Measurements from ENCODE around the gene HEYL. TPM values are rescaled to one million over a fixed set of nuclear protein-coding genes. Genes with fewer than 3 reads are reported as not detected.

Gene HEYL
- polyA plus RNA-seq, result 1 to 10 TPM in 3 of 4 donors, not detected in 1; 1.1 to 4.7 (median 3.4) TPM
- long read RNA-seq, donor 1, result 0 reads
- long read RNA-seq, donor 2, partial matches to known transcripts, result 0 of 2 reads
- long read RNA-seq, donor 2, other reads (novel, unspliced or antisense), result 0 of 2 reads
- long read RNA-seq, donor 3, partial matches to known transcripts, result 0 of 2 reads
- long read RNA-seq, donor 3, other reads (novel, unspliced or antisense), result 0 of 2 reads
- long read RNA-seq, donor 4, result 0 reads
- long read RNA-seq, donor 5, partial matches to known transcripts, result 0 of 1 reads
- long read RNA-seq, donor 5, other reads (novel, unspliced or antisense), result 0 of 1 reads
- long read RNA-seq, donor 6, partial matches to known transcripts, result 0 of 1 reads
- long read RNA-seq, donor 6, other reads (novel, unspliced or antisense), result 0 of 1 reads
- long read RNA-seq, donor 7, result 0 reads
- long read RNA-seq, donor 8, result 0 reads
- long read RNA-seq, donor 9, partial matches to known transcripts, result 0 of 1 reads
- long read RNA-seq, donor 9, other reads (novel, unspliced or antisense), result 0 of 1 reads
- long read RNA-seq, donor 10, partial matches to known transcripts, result 16 of 20 reads
- long read RNA-seq, donor 10, other reads (novel, unspliced or antisense), result 0 of 20 reads

- 4 to 6% (median 4%) methylated on average over 73 to 88 of the region's 88 CpGs for WGBS, 3 donors
- no peaks in the 10 kb centered on the region for H3K4me1 ChIP-seq (ENCODE audit: control insufficient read depth in 3 of 3, insufficient read depth in 2 of 3, low read depth in 1 of 3, low read length in 2 of 3)
- FAIRE-seq (no peak), DNase-seq (peak; percentile 52 to 78)
- H3K27me3 ChIP-seq (ENCODE audit: control insufficient read depth in 3 of 3, insufficient read depth in 3 of 3, low read length in 3 of 3), result peaks cover 0 to 58% (median 1%) of the 10 kb centered on the region in 3 donors
- H3K27ac ChIP-seq (ENCODE audit: low read depth in 1 of 3, low read length in 2 of 3), result peak within 1 kb of the TSS in 1 of 3 donors; percentile 27
- peak within 1 kb of the TSS in 2 of 3 donors; percentile 20 to 45 for H3K4me3 ChIP-seq (ENCODE audit: low read depth in 1 of 3, low read length in 3 of 3)
- H3K36me3 ChIP-seq (ENCODE audit: control insufficient read depth in 3 of 3, insufficient read depth in 2 of 3, low read depth in 1 of 3, low read length in 3 of 3), result no peaks in the 10 kb centered on the region
- H3K9me3 ChIP-seq (ENCODE audit: control insufficient read depth in 2 of 2, insufficient read depth in 1 of 2, low read depth in 1 of 2, low read length in 1 of 2), result no peaks in the 10 kb centered on the region
Observed at GRCh38 chr1:39639305-39640130, at the start of gene HEYL. Gene HEYL, minus strand, starts transcription at chr1:39639643. Its CDS starts 18 bp downstream, at chr1:39639625.

GRCh38 chr1:39689214-39689613 is 49.8 kb upstream of the HEYL start:
- H3K27me3 ChIP-seq (ENCODE audit: control insufficient read depth in 3 of 3, insufficient read depth in 3 of 3, low read length in 3 of 3), result peaks cover 10 to 91% (median 18%) of the 10 kb centered on the region in 3 donors
- no peak for FAIRE-seq
- DNase-seq, result no peak

DNA sequence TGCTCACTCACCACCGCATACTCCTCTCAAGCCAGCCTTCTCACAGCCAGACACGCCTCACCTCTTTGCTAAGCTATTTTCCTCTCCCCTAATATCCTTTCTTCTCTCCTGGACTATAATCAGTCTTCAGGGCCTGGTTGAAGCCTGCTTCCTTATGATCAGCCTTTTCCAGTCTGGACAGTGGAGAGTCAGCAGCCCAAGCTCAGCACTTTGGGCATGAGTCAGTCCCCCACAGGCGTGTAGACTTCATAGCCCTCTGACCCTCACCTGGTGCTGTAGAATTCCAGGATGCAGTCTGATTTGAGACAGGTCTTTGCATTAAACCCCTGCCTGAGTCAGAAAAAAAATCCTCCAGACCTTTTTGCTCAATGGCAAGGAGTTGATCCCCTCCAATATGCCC is 49.3 kb upstream of the HEYL start:
- 54 to 68% (median 63%) methylated on average over 3 of the region's 3 CpGs for WGBS, 3 donors
- Histone ChIP-seq H3K27me3 (ENCODE audit: control insufficient read depth in 3 of 3, insufficient read depth in 3 of 3, low read length in 3 of 3) (peaks cover 10 to 91% (median 18%) of the 10 kb centered on the region in 3 donors), H3K27ac (ENCODE audit: low read depth in 1 of 3, low read length in 2 of 3) (no peak overlapping the region), H3K4me1 (ENCODE audit: control insufficient read depth in 3 of 3, insufficient read depth in 2 of 3, low read depth in 1 of 3, low read length in 2 of 3) (peaks cover 3 to 16% (median 7%) of the 10 kb centered on the region in 3 donors), H3K36me3 (ENCODE audit: control insufficient read depth in 3 of 3, insufficient read depth in 2 of 3, low read depth in 1 of 3, low read length in 3 of 3) (no peaks in the 10 kb centered on the region), H3K9me3 (ENCODE audit: control insufficient read depth in 2 of 2, insufficient read depth in 1 of 2, low read depth in 1 of 2, low read length in 1 of 2) (no peaks in the 10 kb centered on the region), H3K4me3 (ENCODE audit: low read depth in 1 of 3, low read length in 3 of 3) (no peak overlapping the region)
- FAIRE-seq (no peak), DNase-seq (no peak)

More at GRCh38 chr1:39689214-39689613, 49.8 kb upstream of the HEYL start:
- no peaks in the 10 kb centered on the region for H3K36me3 ChIP-seq (ENCODE audit: control insufficient read depth in 3 of 3, insufficient read depth in 2 of 3, low read depth in 1 of 3, low read length in 3 of 3)
- no peak overlapping the region for H3K4me3 ChIP-seq (ENCODE audit: low read depth in 1 of 3, low read length in 3 of 3)
- H3K27ac ChIP-seq (ENCODE audit: low read depth in 1 of 3, low read length in 2 of 3), result no peak overlapping the region
- 72 to 77% (median 74%) methylated on average over 2 of the region's 2 CpGs for WGBS, 3 donors
- H3K9me3 ChIP-seq (ENCODE audit: control insufficient read depth in 2 of 2, insufficient read depth in 1 of 2, low read depth in 1 of 2, low read length in 1 of 2), result no peaks in the 10 kb centered on the region
- peaks cover 3 to 16% (median 7%) of the 10 kb centered on the region in 3 donors for H3K4me1 ChIP-seq (ENCODE audit: control insufficient read depth in 3 of 3, insufficient read depth in 2 of 3, low read depth in 1 of 3, low read length in 2 of 3)

DNA sequence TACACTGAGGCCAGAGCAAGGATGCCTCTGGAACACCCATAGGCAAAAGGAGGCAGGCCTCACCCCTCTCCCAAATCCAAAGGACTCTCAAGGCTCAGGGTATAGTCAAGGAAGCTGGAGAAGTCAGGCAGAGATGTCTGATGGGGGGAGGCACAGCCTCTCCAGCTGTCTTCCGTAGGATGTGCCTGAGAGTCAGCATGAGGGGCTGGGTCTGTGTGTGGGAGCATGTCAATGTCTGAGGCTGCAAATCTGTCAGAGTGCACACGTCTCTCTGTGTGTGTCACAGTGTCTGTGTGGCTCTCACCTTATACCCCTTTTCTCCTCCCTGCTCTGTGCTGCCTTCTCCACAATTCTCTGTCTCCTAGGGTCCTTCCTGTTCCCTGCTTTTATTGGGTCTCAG is 47.8 kb upstream of the HEYL start:
- FAIRE-seq (no peak), DNase-seq (no peak)
- no peak overlapping the region for H3K27ac ChIP-seq (ENCODE audit: low read depth in 1 of 3, low read length in 2 of 3)
- H3K4me3 ChIP-seq (ENCODE audit: low read depth in 1 of 3, low read length in 3 of 3), result no peak overlapping the region
- no peaks in the 10 kb centered on the region for H3K9me3 ChIP-seq (ENCODE audit: control insufficient read depth in 2 of 2, insufficient read depth in 1 of 2, low read depth in 1 of 2, low read length in 1 of 2)
- H3K36me3 ChIP-seq (ENCODE audit: control insufficient read depth in 3 of 3, insufficient read depth in 2 of 3, low read depth in 1 of 3, low read length in 3 of 3), result no peaks in the 10 kb centered on the region
- peaks cover 5 to 91% (median 17%) of the 10 kb centered on the region in 3 donors for H3K27me3 ChIP-seq (ENCODE audit: control insufficient read depth in 3 of 3, insufficient read depth in 3 of 3, low read length in 3 of 3)
- WGBS, 3 donors, result 56 to 80% (median 58%) methylated on average over 2 of the region's 2 CpGs
- peaks cover 1 to 13% (median 4%) of the 10 kb centered on the region in 3 donors for H3K4me1 ChIP-seq (ENCODE audit: control insufficient read depth in 3 of 3, insufficient read depth in 2 of 3, low read depth in 1 of 3, low read length in 2 of 3)

- DNase-seq, result no peak
- H3K9me3 ChIP-seq (ENCODE audit: control insufficient read depth in 2 of 2, insufficient read depth in 1 of 2, low read depth in 1 of 2, low read length in 1 of 2), result no peaks in the 10 kb centered on the region
- peaks cover 9 to 92% (median 16%) of the 10 kb centered on the region in 3 donors for H3K27me3 ChIP-seq (ENCODE audit: control insufficient read depth in 3 of 3, insufficient read depth in 3 of 3, low read length in 3 of 3)
- H3K27ac ChIP-seq (ENCODE audit: low read depth in 1 of 3, low read length in 2 of 3), result no peak overlapping the region
- WGBS, 3 donors, result 81 to 84% (median 81%) methylated on average over 3 of the region's 3 CpGs
- no peaks in the 10 kb centered on the region for H3K4me1 ChIP-seq (ENCODE audit: control insufficient read depth in 3 of 3, insufficient read depth in 2 of 3, low read depth in 1 of 3, low read length in 2 of 3)
- H3K4me3 ChIP-seq (ENCODE audit: low read depth in 1 of 3, low read length in 3 of 3), result no peak overlapping the region
- no peak for FAIRE-seq
- no peaks in the 10 kb centered on the region for H3K36me3 ChIP-seq (ENCODE audit: control insufficient read depth in 3 of 3, insufficient read depth in 2 of 3, low read depth in 1 of 3, low read length in 3 of 3)
Observed at GRCh38 chr1:39685071-39685470, 45.6 kb upstream of the HEYL start.

- Histone ChIP-seq H3K4me1 (ENCODE audit: control insufficient read depth in 3 of 3, insufficient read depth in 2 of 3, low read depth in 1 of 3, low read length in 2 of 3) (no peaks in the 10 kb centered on the region), H3K27me3 (ENCODE audit: control insufficient read depth in 3 of 3, insufficient read depth in 3 of 3, low read length in 3 of 3) (peaks cover 9 to 92% (median 14%) of the 10 kb centered on the region in 3 donors), H3K36me3 (ENCODE audit: control insufficient read depth in 3 of 3, insufficient read depth in 2 of 3, low read depth in 1 of 3, low read length in 3 of 3) (no peaks in the 10 kb centered on the region), H3K4me3 (ENCODE audit: low read depth in 1 of 3, low read length in 3 of 3) (no peak overlapping the region), H3K9me3 (ENCODE audit: control insufficient read depth in 2 of 2, insufficient read depth in 1 of 2, low read depth in 1 of 2, low read length in 1 of 2) (no peaks in the 10 kb centered on the region), H3K27ac (ENCODE audit: low read depth in 1 of 3, low read length in 2 of 3) (no peak overlapping the region)
- FAIRE-seq (no peak), DNase-seq (no peak)
- WGBS, 3 donors, result 35 to 63% (median 59%) methylated on average over 12 to 13 of the region's 13 CpGs
Observed at GRCh38 chr1:39684313-39684664, 44.8 kb upstream of the HEYL start.

- no peaks in the 10 kb centered on the region for H3K9me3 ChIP-seq (ENCODE audit: control insufficient read depth in 2 of 2, insufficient read depth in 1 of 2, low read depth in 1 of 2, low read length in 1 of 2)
- DNase-seq (peak in 1 of 2 donors; percentile 43), FAIRE-seq (no peak)
- peaks cover 9 to 86% (median 14%) of the 10 kb centered on the region in 3 donors for H3K27me3 ChIP-seq (ENCODE audit: control insufficient read depth in 3 of 3, insufficient read depth in 3 of 3, low read length in 3 of 3)
- H3K4me3 ChIP-seq (ENCODE audit: low read depth in 1 of 3, low read length in 3 of 3), result no peak overlapping the region
- H3K4me1 ChIP-seq (ENCODE audit: control insufficient read depth in 3 of 3, insufficient read depth in 2 of 3, low read depth in 1 of 3, low read length in 2 of 3), result no peaks in the 10 kb centered on the region
- WGBS, 3 donors, result 14 to 17% (median 14%) methylated on average over 38 to 62 of the region's 62 CpGs
- no peaks in the 10 kb centered on the region for H3K36me3 ChIP-seq (ENCODE audit: control insufficient read depth in 3 of 3, insufficient read depth in 2 of 3, low read depth in 1 of 3, low read length in 3 of 3)
- no peak overlapping the region for H3K27ac ChIP-seq (ENCODE audit: low read depth in 1 of 3, low read length in 2 of 3)
Observed at GRCh38 chr1:39683591-39684312, 44.3 kb upstream of the HEYL start.
